GM11168 (cell line): ENCODE results near the gene KRT7.

ENCODE experiments used
- in situ Hi-C: fragments of 300-500 bp; cut with MboI; formaldehyde crosslinking; loops from one replicate; pipeline ENCODE4 v1.12.0; 2022; ENCODE audit warnings: low sequenced_read_pairs; ENCODE audit not compliant: unreplicated experiment

The KRT7 gene

DNA sequence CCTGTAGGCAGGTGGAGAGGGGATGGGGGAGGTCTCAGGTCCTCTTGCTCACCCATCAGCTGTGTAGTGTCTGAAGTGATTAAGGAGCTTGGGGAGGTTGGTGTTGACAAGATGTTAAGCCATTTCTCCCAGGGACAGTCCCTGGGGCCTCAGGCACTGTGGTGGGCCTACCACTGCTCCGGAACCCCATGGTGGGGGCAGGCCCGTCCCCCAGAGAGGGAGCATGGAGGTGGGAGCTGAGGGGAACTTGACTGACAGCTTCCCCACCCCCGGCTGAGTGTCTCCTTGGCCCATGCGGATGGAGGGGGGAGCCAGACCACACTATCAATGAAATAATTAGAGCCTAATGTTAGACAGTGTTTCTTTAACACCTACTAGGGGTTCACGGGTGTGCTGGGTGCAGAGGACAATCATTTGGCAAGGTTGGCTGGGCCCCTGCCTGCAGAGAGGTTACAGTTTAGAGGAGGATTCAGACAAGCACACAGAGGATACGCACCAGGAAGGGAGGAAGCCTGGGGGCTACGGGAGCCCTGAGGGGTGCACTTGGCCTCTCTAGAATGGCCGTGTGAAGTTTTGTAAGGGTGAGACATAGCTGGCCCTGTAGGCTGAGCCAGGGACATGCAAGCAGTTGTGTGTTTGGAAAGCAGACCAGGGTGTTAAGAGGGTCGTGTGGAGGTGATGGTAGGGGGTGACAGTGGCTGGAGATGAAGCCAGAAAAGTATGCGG, 22.0 kb upstream of the KRT7 start:
- in situ Hi-C loops, result no loop called here

DNA sequence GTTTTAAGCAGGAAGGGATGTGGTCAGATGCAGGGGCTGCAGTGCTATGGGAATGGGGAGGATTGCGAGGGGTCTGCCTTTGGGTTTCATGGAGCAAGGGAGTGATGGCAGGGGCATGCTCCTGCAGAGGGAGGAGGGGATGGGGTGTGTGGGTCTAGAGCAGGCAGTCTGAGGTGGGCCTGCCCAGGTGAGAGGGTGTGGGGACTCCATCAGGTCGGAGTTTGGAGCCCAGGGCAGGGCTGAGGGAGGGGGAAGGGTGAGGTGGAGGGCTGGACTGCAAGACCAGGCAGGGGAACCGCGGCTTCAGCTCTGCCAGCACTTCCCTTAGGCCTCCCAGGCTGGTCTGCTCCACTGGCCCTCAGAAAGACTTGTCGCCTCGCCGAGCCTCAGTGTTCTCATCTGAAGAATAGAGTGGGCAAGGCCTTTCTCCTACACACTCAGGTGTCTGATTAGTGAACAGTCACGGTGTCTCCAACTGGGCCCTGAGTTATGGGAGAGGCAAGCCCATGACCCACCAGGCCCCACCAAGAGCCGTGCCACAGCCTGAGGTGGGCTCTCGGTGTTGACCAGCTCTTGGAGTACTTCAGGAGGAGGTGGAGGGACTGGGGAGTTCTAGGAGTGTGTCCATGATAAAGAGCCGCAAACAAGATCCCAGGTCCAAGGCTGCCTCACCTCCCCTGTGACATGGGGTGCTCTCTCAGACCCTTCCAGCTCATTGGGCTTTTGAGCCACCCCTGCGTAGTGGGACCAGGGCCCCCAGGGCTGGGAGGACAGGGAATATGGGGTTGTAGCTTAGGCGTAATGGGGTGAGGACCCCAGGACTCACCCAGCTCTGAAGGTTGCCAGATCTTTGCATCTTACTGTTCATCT, 21.1 kb upstream of the KRT7 start:
- in situ Hi-C loops, result no loop called here

DNA sequence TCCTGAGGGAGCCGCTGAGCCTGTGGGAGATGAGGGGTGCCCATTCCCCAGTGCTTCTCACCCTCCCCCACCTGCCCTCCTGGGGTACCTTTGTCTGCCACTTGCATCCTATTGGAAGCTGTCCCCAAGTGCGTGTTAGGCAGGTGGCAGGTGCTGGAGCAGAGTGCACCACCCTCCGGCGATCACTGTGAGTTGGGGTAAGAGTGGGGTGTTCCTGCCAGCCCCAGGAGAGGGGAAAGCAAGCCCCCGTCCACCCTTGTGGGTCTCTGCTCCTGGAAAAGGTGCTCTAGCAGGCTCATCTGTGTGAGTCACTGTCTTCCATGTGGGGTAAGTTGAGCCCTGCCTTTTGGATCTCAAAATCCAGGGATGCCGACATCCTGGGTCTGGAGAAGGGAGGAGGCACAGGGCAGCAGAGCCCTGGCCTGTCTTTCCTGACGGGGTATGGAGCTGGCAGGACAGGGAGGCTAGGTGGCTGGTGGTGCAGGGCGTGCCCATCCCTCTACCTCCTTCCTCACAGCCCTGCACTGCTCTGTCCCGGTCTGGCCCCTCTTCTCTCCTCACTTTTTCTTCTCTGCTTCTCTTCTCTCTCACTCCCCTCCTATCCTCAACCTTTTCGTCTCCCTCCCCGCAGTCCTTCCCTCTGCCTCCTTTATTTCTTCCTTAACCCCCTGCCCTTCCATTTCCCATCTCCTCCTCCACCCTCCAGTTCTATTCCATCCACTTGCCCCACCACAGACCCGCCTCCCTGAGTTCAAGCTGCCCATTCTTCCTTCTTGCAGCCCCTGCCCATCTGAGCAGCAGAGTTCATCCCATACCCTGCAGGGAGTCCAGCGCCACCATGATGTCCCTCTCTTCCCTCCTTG, 20.1 kb upstream of the KRT7 start:
- in situ Hi-C loops, result no loop called here

DNA sequence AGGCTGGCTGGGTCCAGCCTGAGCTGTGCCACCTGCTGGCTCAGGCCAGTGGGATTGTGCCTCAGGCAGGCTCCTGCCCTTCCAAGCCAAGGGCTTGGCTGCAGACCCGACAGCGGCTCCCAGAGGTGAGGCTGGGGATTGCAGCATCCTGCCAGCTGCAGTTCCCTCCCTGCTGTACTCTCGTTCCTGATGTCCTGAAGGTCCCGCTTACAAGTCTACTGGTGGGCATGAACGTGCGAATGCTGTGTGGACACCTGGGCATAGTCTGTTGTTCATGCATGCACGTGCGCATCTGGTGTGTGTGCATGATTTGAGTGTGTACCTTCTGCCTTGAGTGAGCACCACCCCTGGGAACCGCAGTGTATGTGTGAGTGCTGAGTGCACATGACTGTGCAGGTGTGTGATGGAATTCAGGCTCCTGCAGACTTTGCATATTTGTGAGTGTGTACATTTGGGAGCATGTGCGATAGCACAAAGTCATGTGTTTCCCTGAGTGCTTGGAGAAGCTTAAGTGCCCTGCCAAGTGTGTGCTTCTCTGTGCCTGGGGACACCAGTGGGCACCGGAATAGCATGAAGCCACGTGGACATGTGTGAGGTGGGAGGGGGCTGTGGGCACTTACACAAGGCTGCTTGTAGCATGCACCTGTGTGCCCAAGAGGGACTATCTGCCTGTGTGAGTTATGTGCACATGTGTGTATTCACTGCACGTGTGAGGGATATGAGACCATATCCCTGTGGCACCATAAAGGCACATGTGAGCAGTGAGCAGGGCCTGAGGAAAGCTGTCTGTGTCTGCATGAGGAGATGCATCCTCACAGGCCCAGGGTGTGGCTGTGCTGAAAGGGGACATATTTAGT, 19.3 kb upstream of the KRT7 start:
- in situ Hi-C loops, result no loop called here

DNA sequence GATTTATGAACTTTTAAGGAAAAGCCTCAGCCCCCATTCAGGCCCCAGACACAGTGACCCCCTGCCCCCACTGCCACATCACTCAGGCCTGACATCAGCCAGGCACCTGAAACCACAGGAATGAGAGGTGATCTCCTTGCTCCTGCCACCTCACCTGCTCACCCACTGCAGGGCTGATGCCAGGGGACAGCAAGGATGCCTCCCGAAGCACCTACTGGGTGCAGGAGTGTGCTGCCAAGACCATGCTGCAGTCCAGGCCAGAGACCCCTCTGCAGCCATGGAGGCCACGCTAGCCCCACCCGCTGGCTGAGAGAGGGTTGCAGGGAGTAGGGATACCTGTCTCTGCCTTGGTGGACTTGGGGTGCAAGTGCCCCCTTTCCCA, 18.6 kb upstream of the KRT7 start:
- in situ Hi-C loops, result no loop called here

DNA sequence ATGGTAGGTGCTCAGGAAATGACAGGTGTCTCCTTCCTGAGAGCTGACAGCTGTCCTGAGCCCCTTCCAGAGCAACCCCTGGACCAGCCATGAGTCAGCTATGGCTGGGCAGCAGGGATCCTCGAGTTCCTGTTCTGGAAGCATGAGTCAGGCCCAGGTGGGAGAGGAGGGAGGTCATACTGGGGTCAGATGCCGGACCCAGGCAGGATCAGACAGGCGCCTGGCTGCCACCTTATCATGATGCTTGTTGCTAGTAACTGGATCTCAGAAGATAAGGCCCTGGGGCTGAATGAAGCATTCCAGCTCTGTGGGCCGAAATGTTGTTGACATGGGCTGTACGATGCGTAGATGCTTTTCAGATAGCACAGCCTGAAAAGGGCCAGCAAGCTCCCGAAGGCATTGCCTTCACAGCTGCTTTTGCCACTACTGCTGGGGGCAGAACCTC, 17.4 kb upstream of the KRT7 start:
- in situ Hi-C loops, result no loop called here

DNA sequence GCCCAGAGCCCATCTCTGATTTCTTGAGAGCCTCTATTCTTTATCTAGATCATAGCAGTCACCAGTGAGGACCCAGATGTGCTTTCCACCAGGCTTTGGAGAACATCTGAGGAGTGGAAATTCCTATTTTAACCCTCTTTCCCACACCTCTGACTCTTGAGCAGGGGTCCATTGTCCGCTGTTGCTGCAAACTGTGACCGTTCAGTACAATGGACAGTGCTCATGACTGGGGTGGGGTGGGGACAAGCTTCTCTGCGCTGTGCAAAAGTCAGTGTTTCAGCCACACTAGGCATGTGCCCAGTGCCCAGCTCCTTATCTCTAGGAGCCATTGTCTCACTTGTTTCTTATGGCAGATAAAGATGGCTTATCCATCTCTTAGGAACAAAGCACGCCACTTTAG, 16.9 kb upstream of the KRT7 start:
- in situ Hi-C loops, result no loop called here

DNA sequence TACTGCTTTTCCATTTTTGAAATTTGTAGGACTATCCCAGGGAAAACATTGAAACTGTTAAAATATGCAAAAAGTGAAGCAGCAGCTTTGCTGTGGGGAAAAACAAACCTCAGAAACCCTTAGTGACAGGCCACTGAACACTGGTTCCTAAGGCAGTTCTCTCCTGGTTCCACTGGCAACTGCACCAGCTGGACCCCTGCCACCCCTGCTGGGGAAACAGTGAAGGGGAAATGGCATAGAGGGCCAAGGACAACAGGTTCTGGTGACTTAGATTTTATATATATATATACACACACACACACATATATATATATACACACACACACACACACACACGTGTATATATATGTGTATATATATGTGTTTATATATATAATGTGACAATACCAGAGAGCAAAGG, 16.2 kb upstream of the KRT7 start:
- in situ Hi-C loops, result no loop called here

DNA sequence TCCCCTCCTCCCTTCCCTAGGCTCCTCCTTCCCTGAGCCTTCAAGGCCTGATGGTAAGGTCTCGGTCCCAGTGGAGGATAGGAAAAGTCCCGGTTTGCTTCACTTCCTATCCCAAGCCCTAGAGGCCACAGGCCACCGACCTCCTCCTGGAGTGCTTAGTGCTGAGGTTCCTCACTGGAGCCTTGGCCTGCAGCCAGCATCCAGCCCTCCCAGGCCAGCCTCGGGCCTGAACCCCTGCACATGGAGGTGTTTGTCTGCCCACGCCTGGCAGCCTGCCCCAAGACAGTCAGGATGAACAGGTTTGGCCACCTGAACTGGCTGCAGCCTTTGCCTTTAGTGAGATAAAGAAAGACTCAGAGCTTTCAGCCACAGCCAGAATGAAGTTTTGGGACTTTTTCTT, 15.8 kb upstream of the KRT7 start:
- in situ Hi-C loops, result no loop called here

DNA sequence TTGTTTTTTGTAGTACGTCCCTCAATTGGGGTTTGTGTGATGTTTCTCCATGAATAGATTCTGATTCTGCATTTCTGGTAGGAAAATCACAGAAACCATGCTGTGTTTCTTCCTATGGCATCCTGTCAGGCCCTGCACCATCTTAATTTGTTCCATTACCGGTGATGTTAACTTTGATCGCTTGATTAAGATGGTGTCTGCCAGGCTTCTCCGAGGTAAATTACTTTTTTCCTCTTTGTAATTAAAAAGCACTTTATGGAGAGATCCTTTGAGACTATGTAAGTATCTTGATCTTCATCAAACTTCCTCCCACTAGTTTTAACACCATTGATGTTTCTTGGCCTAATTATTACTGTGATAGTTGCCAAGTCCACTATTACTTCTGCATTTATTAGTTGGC, 15.0 kb upstream of the KRT7 start:
- in situ Hi-C loops, result no loop called here

DNA sequence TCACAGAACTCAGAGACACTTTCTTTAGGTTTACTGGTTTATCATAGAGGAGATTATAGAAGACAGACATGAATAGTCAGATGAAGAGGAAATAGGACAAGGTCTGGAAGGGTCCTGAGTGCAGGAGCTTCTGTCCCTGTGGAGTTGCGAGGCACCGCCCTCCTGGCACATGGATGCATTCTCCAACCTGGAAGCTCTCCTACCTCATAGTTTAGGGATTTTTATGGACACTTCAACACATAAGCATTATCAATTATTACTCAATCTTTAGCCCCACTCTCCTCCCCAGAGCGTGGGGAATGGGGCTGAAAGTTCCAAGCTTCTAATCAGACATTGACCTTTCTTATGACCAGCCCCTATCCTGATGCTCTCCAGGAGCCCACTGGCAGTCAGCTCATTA, 12.6 kb upstream of the KRT7 start:
- in situ Hi-C loops, result no loop called here

DNA sequence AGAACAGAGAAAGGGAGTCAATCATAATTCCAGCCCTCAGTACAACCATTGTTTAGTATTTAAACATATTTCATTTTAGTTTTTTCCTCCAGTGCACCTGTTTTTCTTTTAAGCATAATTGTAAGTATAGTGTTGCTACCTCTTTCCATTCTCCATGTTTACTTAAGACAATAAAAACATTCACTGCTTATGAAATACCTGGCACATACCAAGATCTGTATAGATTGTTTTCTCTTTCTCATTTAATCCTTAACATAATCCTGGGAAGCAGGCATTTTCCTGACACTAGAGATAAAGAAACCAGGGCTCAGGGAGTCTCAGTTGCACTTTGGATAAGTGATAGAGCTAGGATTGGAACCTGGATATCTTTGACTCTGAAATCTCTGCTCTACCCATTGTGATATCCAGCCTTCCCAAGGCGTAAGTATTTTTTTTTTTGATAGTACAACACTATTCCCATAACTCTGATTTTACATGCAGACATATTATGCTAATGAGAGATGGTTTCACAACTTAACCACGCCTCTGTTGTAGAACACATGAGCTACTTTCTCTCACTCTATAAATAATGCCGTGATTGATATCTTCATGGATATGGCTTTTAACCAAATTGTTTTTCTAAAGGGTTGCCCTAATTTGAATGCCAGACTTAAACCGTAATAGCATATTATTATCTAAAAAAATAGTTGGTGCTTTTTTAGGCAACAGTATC, 11.8 kb upstream of the KRT7 start:
- in situ Hi-C loops, result no loop called here

DNA sequence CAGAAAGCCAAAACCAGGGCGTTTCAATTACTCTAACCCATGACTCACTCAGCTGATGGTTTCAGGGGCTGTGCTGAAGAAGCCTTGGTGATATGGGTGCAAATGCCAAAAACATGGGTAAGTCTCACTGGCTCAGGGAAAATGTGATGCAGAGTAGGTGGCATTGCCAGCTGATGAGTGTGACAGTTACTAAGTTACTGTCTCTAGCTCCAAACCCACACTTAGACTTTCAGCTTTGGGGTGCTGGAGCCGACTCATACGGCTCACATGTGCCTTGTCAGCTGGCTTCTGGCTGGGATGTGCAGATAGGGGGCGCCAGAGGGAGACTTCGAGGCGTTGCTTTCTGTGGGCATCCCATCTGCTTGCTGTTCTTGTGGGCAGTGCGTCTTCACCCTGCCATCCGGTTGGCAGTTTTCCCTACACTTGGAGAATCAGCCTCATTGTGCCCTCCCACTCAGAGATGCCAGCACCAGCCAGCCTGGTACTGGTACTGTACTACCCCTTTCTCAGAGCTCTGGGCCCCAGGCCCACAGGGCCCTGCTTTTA, 11.1 kb upstream of the KRT7 start:
- in situ Hi-C loops, result no loop called here

DNA sequence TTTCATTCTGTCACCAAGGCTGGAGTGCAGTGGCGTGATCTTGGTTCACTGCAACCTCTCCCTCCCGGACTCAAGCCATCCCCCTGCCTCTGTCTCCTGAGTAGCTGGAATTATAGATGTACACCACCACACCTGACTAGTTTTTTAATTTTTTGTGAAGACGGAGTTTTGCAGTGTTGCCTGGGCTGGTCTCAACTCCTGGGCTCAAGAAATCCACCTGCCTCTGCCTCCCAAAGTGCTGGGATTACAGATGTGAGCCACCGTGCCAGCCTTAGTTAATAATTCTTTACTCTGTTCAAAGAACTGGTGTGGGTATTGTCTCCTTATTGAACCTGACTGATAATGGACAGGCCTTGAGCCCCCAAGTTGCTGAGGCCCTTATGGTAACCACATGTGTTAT, 10.4 kb upstream of the KRT7 start:
- in situ Hi-C loops, result no loop called here

DNA sequence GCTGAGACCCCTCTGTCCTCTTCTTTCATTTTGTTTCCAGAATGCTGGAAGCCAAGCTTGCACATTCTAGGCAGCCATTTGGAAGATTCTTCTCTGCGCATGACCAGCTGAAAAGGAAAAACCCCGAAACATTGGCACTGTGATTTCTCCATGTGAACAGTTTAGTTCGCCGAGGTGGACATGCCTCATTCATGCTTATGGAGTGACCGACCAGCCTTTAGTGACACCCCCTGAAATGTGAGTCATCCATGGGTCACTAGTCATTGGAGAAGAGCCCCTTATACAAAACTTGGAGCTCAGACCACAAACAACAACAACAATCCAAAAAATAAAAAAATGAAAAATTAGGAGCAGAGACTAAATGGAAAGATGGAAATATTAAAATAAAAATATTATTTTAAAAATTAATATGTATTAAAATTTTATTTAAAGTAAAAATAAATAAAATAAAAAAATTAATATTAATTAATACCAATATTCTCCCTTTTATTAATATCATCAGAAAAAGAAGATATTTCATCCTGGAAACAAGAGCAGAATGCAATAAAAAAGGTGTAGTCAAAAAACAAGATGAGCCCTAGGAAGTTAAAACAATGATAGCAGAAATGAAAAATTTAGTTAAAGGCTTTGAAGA, 9.5 kb upstream of the KRT7 start:
- in situ Hi-C loops, result no loop called here

DNA sequence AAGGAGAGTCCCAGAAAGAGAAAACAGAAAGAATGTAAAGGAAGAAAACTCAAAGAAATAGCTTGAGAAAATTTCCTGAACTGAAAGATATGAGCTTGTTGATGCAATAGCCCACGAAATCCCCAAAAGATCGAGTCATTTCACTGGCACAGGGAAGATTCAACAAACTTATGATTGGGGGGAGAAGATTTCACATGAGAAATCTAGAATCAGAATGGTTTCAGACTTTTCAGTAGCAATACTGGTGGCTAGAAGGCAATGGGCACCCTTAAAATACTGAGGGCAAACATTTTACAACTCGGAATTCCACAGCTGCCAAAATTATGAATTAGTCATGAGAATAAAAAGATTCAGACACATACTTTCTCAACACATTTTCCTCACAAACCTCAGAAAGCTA, 8.9 kb upstream of the KRT7 start:
- in situ Hi-C loops, result no loop called here

DNA sequence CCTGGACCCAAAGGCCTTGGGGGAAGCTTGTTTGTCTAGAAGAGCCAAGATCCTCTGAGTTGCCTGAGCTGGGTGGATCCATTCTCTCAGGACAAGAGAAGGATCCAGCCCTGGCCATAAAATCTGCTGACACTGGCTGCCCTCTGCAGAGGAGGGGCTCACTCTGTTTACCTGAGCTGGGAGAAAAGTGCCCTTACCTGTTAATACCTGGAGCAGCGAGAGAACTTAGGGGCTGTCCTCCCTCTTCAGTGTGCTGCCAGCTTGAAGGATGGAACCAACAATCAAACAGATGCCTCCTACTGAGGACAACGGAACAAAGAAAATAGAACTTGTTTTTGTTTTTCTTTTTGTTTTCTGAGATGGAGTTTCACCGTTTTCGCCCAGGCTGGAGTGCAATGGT, 7.3 kb upstream of the KRT7 start:
- in situ Hi-C loops, result no loop called here

DNA sequence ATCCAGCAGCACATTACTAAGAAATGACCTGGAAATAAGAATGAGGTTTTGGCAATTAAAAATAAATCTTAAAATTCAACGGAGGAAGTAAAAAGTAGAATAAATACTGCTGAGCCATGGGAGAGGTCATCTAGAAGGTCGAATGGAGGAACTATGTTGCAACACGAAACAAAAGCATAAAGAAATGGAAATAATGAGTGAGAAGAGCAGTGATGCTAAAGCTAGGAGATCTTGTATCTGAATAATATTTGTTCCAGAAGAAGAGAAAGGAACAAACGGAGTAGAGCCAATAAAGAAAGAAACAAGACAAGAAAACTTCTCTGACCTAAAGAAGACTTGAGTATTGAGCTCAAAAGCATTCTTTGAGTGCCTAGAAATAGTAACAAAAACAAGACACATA, 6.6 kb upstream of the KRT7 start:
- in situ Hi-C loops, result no loop called here
